GM10847 (cell line): ENCODE data around the gene PSMD6.

ENCODE experiments used
- POLR2A ChIP-seq: IDR thresholded peaks from 2 replicates; pipeline ENCODE4 v1.6.1; 2011; ENCODE audit not compliant: insufficient read length; ENCODE audit errors: extremely low read depth

PSMD6 gene

DNA sequence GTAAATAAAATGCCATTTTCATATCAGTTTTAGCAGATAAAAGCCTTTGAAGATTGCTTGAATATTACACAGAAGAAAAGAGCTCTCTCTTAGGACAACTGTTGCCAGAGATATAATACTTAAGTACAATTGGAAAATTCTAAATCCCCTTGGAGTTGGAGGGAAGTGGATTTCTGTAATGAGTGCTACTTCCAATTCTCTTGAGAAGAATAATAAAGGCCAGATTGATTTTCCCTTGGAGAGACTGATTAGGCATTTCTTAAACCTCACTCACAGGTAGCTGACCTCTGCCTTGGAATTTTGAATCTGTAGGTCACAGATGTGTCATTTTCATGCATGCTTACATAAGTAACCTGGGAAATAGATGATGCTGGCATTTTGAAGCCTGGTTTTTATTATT is 29.8 kb upstream of the PSMD6 start:
- TF ChIP-seq POLR2A = no peak

- no peak for TF ChIP-seq POLR2A
These were observed 26.5 kb upstream of the PSMD6 start for GRCh38 chr3:64049832-64050231.

DNA sequence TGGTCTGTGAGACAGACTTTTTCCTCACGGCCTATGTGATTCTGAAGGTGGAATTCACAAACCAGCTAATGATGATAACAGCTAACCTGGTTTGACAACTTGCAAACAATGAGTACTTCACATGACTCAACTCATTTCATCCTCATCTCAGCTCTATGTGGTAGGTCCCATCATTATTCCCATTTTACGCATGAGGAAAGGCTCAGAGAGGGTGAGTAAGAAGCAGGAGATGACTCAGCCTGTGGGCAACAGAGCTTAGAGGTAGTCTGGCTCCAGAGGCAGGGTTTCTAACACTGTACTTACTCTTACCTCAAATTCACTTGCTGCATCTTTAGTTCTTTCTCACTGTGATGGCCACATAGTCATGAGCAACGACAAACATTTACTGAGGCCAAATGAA is 25.8 kb upstream of the PSMD6 start:
- TF ChIP-seq POLR2A = no peak

- TF ChIP-seq POLR2A = no peak
These were observed 25.4 kb upstream of the PSMD6 start for GRCh38 chr3:64048631-64049061.

GRCh38 chr3:64047787-64048186 is 24.5 kb upstream of the PSMD6 start:
- TF ChIP-seq POLR2A = no peak

DNA sequence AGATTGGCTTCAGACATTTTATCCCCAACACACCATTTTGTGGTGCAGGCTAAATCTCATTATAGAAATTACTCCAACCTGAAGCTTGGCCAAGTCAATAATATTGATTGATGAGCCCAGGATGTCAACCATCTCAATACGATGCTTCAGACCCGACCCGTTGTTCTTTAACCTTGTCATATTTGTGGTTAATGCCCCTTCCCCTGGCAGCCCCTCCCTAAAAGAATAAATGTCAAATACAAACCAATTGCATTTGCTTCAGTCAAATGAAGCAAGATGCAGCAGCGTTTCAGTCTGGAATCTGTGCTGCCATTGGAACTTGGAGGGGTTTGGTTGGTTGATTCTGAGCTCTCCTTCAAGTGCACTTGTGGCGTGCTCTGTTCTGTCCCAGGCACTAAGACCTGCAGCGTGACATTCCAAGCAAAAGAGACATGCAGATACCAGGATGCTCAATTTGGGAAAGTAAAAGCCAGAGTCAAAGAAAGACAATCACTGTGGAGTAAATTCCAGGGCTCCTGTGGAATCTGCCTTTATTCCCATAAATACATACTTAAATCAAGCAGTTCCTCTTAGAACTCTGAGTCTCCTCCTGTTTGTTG is 23.8 kb upstream of the PSMD6 start:
- no peak for TF ChIP-seq POLR2A

DNA sequence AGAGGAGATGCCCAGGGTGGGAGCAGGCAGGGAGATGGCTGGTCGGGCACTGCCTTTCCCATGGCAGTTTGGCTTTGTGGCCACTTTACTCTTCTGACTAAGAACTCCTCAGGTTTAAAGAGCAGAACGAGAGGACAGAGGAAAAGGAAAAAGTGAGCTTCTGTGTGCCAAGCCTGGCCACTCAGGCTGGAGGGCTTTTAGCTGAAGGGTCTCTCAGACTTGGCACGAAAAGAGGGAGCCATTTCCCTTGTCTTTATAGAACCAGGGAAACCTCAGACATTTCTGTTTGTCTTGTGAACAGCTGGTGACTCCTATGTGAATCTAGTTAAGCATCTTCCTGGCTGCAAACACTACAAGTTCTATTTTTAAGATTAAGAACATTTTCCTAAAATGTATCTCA is 23.3 kb upstream of the PSMD6 start:
- TF ChIP-seq POLR2A = no peak

DNA sequence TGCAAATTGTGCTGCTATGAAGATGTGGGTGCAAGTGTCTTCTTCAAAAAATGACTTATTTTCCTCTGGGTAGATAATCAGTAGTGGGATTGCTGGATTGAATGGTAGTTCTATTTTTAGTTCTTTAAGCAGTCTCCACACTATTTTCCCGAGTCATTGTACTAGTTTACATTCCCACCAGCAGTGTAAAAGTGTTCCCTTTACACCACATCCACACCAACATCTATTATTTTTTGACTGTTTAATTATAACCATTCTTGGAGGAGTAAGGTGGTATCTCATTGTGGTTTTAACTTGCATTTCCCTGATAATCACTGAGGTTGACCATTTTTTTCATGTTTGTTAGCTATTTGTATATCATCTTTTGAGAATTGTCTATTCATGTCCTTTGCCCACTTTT is 19.7 kb upstream of the PSMD6 start:
- no peak for TF ChIP-seq POLR2A

GRCh38 chr3:64039981-64040733 is 16.9 kb upstream of the PSMD6 start:
- no peak for TF ChIP-seq POLR2A

DNA sequence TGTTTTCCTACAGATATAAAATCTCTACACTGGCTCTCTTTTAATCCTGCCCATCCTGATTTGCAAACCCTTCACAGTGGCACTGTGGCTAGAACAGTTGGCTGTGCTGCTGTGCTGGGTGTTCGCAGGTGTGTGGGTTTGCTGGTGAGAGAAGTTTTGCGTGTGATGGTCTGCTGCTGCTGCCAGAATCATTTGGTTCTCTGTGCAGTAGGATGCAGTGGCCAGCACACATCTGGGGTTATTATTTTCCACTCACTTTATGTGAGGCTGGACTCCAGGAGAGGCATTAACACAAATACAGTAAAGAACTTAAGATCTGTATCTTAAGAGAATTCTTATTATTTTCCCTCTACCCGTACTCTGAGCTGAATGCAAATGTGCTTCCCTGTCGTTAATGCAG is 16.0 kb upstream of the PSMD6 start:
- no peak for TF ChIP-seq POLR2A

- no peak for TF ChIP-seq POLR2A
These were observed 15.0 kb upstream of the PSMD6 start for GRCh38 chr3:64038253-64038767.

GRCh38 chr3:64037084-64037483 is 13.8 kb upstream of the PSMD6 start:
- TF ChIP-seq POLR2A = no peak

DNA sequence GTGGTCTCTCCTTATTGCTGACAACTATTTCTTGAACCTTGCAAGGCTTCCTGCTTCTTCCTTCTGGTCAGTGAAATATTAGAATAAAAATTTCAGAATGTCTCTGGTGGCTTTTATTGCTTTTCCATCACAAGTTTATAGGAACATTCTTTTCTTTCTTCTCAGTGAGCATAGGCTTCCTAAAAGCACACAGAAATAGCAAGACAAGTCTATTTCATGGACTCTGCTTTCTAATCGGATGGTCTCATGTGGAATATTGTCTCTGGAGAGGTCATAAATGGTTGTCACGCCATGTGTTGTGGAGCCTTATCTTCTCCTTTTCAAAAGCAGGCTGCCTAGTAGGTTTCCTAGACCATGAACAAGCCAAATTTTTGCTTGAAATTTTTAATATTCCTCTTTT is 9.8 kb upstream of the PSMD6 start:
- no peak for TF ChIP-seq POLR2A

GRCh38 chr3:64031540-64032508 is 8.5 kb upstream of the PSMD6 start:
- TF ChIP-seq POLR2A = no peak

DNA sequence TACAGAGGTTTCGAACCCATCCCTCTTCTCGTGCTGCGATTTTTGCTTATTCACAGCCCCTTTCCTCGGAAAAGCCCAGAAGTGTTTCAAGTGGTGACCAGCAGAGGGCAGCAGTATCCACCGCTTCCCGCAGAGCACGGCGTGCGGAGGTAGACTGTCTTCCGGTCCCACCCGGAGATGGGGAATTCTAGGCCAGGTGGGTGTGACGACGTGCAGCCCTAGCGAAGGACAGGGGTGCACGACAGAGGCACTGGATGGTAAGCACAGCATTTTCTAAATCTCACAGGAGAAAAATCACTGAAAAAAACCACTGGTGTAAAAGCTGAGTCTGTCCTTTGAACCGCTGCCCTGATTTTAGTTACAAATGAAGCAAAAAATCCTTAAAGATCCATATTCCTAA is 7.4 kb upstream of the PSMD6 start:
- TF ChIP-seq POLR2A = no peak
